A673 (cell line): ENCODE results near the gene COPS6. TPM values are rescaled to one million over a fixed set of nuclear protein-coding genes. Genes with fewer than 3 reads are reported as not detected.

Experiments
- BruUV-seq: library from RNA; stranded (reverse); fragments of 400-500 nt; replicated peaks from 2 replicates; lab custom pipeline; 2021; lab: Mats Ljungman, UMichigan
- CTCF ChIA-PET: fragments of 300-600 bp; sonication (Branson Sonifier 250); formaldehyde crosslinking; loops from one replicate; lab custom pipeline; 2022; ENCODE audit warnings: antibody characterized with exemption; lab: Charles Lee
- POLR2A ChIA-PET: fragments of 300-600 bp; sonication (Branson Sonifier 250); formaldehyde crosslinking; loops from one replicate; lab custom pipeline; 2022; ENCODE audit warnings: antibody characterized with exemption; ENCODE audit not compliant: low non-redundant PET; lab: Charles Lee
- DNase-seq: peaks from one replicate; pipeline ENCODE4 v3.0.0-alpha.2; 2015; ENCODE audit warnings: low spot score
- H3K27ac ChIP-seq: fragments of 200-600 bp; sonication (generic); 2 replicates; pipeline ENCODE4 v1.5.1; 2016; ENCODE audit warnings: mixed run types, low read depth, mild to moderate bottlenecking, mixed read lengths, antibody characterized with exemption, low read length; ENCODE audit not compliant: poor library complexity, severe bottlenecking
- H3K27me3 ChIP-seq: fragments of 200-600 bp; sonication (generic); replicated peaks from 2 replicates; pipeline ENCODE4 v1.6.1; 2017; ENCODE audit warnings: mixed run types, low read depth, mild to moderate bottlenecking, mixed read lengths, antibody characterized with exemption, low read length; ENCODE audit not compliant: insufficient read depth, poor library complexity
- H3K36me3 ChIP-seq: fragments of 200-600 bp; sonication (generic); 2 replicates; pipeline ENCODE4 v1.6.1; 2016; ENCODE audit warnings: mixed run types, mild to moderate bottlenecking, mixed read lengths, antibody characterized with exemption, low read length; ENCODE audit not compliant: insufficient read depth, poor library complexity, severe bottlenecking
- H3K4me1 ChIP-seq: fragments of 200-600 bp; sonication (generic); 2 replicates; pipeline ENCODE4 v1.6.1; 2017; ENCODE audit warnings: mixed run types, mild to moderate bottlenecking, mixed read lengths, antibody characterized with exemption, low read length; ENCODE audit not compliant: insufficient read depth, poor library complexity, severe bottlenecking
- H3K4me3 ChIP-seq: fragments of 200-600 bp; sonication (generic); 2 replicates; pipeline ENCODE4 v1.5.1; 2016; ENCODE audit warnings: low read depth, mixed run types, mild to moderate bottlenecking, mixed read lengths, low read length; ENCODE audit not compliant: poor library complexity, severe bottlenecking
- H3K9me3 ChIP-seq: fragments of 200-600 bp; sonication (generic); 2 replicates; pipeline ENCODE4 v1.6.1; 2016; ENCODE audit warnings: mixed run types, low read depth, mild to moderate bottlenecking, mixed read lengths, antibody characterized with exemption, low read length; ENCODE audit not compliant: poor library complexity, severe bottlenecking
- EZH2 ChIP-seq: fragments of 200-600 bp; sonication (generic); IDR thresholded peaks from 2 replicates; pipeline ENCODE4 v1.6.1; 2017; ENCODE audit warnings: borderline replicate concordance, low read depth, mild to moderate bottlenecking, mixed read lengths, antibody characterized with exemption, low read length; ENCODE audit not compliant: poor library complexity, severe bottlenecking
- intact Hi-C: fragments of 100-400 bp; cut with micrococcal nuclease; formaldehyde crosslinking; loops from one replicate; pipeline ENCODE4 v1.10.0; 2022; ENCODE audit not compliant: unreplicated experiment
- total RNA-seq: library from RNA; stranded (reverse); gene quantifications from 2 replicates; pipeline ENCODE4 v1.2.3, GENCODE V29; 2021
- TF ChIP-seq, protein P1 (sequence below): fragments of 300-800, 200-600 bp; sonication (generic); conservative IDR thresholded peaks from 2 replicates; pipeline ENCODE4 v1.5.1; 2017; ENCODE audit warnings: low read depth, mild to moderate bottlenecking, antibody characterized with exemption, low read length, moderate library complexity, mixed read lengths

COPS6 gene
- total RNA-seq, 1 experiment from 2014 or later: 166 TPM

- H3K27me3 ChIP-seq: no peaks in the 10 kb centered on the region
- ChIA-PET CTCF (no interaction called here), POLR2A (interaction anchor here (0.7 kb wide), 1 partner anchor 213 kb away, joined by 3 read pairs; no protein-coding TSS in a partner anchor)
- peaks cover 21% of the 10 kb centered on the region for H3K4me1 ChIP-seq
- no peak overlapping the region for H3K4me3 ChIP-seq
- TF ChIP-seq, protein P1, sequence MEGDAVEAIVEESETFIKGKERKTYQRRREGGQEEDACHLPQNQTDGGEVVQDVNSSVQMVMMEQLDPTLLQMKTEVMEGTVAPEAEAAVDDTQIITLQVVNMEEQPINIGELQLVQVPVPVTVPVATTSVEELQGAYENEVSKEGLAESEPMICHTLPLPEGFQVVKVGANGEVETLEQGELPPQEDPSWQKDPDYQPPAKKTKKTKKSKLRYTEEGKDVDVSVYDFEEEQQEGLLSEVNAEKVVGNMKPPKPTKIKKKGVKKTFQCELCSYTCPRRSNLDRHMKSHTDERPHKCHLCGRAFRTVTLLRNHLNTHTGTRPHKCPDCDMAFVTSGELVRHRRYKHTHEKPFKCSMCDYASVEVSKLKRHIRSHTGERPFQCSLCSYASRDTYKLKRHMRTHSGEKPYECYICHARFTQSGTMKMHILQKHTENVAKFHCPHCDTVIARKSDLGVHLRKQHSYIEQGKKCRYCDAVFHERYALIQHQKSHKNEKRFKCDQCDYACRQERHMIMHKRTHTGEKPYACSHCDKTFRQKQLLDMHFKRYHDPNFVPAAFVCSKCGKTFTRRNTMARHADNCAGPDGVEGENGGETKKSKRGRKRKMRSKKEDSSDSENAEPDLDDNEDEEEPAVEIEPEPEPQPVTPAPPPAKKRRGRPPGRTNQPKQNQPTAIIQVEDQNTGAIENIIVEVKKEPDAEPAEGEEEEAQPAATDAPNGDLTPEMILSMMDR: no peak
- TF ChIP-seq EZH2: no peak
- no peak for DNase-seq
- intact Hi-C loops: no loop called here
- H3K27ac ChIP-seq: peak overlapping the region; percentile 17
- H3K36me3 ChIP-seq: peaks cover 85% of the 10 kb centered on the region
- H3K9me3 ChIP-seq: no peaks in the 10 kb centered on the region
- no TSS peak for BruUV-seq
Observed at GRCh38 chr7:100093498-100093897, 4.7 kb downstream of the COPS6 start.

GRCh38 chr7:100093925-100094486, 5.2 kb downstream of the COPS6 start:
- Histone ChIP-seq H3K9me3 (no peaks in the 10 kb centered on the region), H3K4me3 (no peak overlapping the region), H3K36me3 (peaks cover 90% of the 10 kb centered on the region), H3K27me3 (no peaks in the 10 kb centered on the region), H3K27ac (peak overlapping the region; percentile 17), H3K4me1 (peaks cover 21% of the 10 kb centered on the region)
- TF ChIP-seq EZH2: no peak
- TF ChIP-seq, protein P1: no peak
- ChIA-PET POLR2A (interaction anchor here (0.7 kb wide), 1 partner anchor 213 kb away, joined by 3 read pairs; no protein-coding TSS in a partner anchor), CTCF (no interaction called here)
- no TSS peak for BruUV-seq
- intact Hi-C loops: no loop called here
- peak; percentile 37 for DNase-seq

- intact Hi-C loops: no loop called here
- CTCF ChIA-PET: interaction anchor here (0.6 kb wide), 1 partner anchor 68 kb away, joined by 3 read pairs; no protein-coding TSS in a partner anchor
- BruUV-seq: no TSS peak
Observed at GRCh38 chr7:100095289-100095688, 6.5 kb downstream of the COPS6 start.

More at GRCh38 chr7:100095289-100095688, 6.5 kb downstream of the COPS6 start:
- Histone ChIP-seq H3K27me3 (no peaks in the 10 kb centered on the region), H3K4me1 (peaks cover 29% of the 10 kb centered on the region), H3K9me3 (no peaks in the 10 kb centered on the region), H3K27ac (peak overlapping the region; percentile 22), H3K4me3 (no peak overlapping the region), H3K36me3 (peaks cover 98% of the 10 kb centered on the region)
- POLR2A ChIA-PET: no interaction called here
- no peak for DNase-seq
- no peak for TF ChIP-seq EZH2
- TF ChIP-seq, protein P1: no peak
